ENCODE results near the gene CCDC180.
"Not testable (repeated sequence)": the region's sequence is repeated elsewhere in the genome, so short reads cannot be mapped to it uniquely, and the experiment has no call there.

The CCDC180 gene

DNA sequence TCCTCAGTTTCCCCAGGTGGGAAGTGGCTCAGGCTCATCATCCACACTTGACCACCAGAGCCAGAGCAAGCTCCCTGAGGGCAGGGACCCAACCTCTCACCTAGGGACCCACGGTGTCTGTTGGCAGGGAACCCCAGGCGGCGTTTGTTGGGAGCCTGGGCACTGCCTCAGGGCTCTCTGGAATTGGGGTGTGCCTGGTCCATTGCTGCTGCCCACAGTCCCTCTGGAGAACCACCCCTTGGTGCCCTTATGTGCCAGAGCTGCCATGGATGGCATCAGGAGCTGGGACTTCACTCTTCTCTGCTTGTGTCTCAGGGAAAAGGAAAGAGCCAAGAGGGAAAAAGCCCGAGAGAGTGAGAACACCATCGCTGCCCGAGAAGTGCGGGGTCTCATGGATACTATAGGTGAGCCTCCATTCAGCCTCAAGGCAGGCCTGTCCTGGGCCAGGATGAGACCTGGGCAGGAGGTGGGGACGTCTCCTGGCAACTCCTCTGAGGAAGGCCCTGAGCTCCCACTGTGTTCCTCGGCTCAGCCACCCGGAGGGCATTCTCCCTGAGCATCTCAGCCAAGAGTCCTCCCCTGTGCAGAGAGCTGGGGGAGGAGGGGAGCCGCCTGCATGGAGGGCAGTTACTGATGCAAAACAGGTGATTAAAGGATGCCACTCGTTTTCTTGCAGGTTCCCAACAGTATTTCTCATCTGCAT is 4.5 kb downstream of the CCDC180 start:
- no peak for DNase-seq (ENCODE audit: low read depth)

DNA sequence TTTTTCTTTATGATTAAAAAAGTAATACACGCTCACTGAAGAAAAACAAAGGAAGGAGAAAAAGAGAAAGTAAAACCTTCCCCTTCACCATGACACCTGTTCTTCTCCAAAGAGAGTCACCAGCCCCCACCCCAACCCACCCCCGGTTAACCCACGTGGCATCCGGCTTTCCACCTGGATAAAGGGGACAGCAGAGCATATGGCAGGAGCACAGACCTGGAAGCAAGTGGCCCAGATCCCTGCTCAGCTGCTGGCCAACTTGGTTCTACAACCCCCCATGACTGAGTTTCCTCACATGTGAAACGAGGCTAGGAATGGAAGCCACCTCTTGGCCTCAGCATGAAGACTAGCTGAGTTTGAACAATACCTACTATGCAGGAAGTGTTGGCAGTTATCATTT is 5.1 kb downstream of the CCDC180 start:
- no peak for DNase-seq (ENCODE audit: low read depth)

DNA sequence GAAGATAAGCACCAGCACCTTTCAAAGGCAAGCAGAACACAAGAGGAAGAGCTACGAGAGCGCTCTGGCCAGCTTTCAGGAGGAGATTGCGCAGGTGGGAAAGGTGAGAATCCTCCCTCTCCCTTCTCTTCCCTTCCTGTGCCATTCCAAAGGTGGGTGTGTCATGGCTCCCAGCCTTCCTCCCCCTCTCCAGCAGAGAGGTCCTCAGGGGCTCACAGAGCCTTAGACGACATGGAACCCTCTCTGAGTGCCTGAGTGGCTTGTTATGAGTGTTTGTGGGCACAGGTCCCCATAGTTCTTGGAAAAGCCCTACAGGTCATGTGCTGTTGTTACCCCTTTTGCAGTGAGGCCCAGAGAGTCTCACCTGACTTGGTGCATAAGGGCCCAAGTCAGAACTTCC is 5.8 kb downstream of the CCDC180 start:
- DNase-seq (ENCODE audit: low read depth): no peak

DNA sequence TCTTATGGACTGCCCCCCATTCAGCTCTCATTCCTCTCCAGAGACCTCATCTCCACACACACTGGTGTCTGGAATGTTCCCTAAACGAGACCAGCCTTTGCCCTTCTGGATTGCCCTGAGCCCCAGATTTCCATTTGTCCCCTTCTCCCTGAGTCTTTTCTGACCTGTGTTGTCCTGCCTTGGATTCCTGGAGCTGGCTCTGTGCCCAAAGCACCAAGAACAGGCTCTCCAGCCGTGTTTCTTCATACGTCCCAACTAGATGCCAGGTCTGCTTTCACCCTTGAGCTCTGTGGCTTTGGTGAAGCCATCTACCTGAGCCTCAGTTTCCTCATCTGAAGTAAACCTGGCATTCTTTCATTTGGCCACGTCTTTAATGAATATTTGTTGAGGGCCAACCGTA is 6.3 kb downstream of the CCDC180 start:
- no peak for DNase-seq (ENCODE audit: low read depth)

DNA sequence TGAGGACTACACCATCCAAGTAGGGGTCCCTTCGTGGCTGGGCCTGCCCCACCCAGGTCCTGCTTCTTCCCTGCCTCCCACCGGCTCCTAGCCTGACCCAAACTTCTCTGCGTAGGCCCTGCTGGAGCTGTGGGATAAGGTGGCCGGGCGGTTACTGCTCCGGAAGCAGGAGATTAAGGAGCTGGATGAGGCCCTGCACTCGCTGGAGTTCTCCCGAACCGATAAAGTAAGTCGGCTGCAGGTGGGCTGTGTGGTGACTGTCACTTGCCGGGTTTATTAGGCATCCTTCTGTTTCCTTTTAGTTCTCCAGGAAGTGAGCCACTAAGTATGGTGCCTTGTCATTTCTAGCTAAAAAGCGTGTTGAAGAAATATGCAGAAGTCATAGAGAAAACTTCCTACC is 7.0 kb downstream of the CCDC180 start:
- no peak for DNase-seq (ENCODE audit: low read depth)

DNA sequence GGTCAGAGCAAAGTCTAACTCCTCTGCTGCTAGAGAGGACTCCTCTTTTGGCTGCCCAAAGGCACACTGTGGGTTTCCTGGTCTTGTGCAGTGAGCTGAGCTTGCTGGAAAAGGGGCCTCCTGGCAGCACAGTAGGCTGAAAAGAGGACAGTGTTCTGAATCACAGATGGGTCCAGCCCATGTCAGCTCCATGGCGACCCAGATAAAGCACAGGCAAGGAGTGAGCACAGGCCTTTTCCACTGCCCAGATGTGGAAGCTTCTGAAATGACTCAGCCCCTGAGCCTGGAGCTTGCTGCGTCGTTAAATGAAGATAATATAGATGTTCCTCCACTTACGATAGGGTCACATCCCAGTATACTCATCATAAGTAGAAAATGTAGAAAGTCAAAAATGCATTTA is 8.1 kb downstream of the CCDC180 start:
- DNase-seq (ENCODE audit: low read depth): no peak

DNA sequence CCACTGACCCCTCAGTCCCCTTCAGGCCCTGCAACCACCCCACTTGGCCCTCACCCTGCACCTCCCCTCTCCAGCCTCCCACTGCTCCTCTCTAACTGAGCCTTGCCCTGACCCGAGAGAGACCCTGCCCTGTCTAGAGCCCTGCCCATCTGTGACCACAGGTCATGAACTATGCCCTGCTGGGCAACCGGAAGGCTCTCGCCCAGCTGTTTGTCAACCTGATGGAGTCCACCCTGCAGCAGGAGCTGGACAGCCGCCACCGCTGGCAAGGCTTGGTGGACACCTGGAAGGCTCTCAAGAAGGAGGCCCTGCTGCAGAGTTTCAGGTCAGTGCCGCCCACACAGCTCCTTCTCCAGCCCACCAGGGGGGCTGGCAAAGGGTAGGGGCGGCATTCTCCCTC is 9.4 kb downstream of the CCDC180 start:
- DNase-seq (ENCODE audit: low read depth): no peak

DNA sequence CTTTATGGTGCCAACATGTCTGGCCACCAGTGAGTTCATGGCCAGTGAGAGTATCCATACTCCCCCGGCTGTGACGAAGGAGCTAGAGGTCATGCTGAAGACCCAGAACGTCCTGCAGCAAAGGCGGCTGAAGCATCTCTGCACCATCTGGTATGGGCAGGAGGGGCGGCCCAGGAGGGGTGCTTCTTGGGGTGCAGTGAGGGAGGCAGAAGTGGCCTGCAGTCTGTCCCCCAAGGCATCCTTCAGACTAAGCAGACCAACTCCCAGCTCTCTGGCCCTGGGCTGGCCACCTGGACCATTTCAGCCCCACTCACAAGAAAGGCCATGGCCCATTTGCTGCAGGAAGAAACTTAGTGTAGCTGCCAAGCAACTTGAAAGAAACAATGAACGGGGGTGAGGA is 11.0 kb downstream of the CCDC180 start:
- DNase-seq (ENCODE audit: low read depth): no peak

DNA sequence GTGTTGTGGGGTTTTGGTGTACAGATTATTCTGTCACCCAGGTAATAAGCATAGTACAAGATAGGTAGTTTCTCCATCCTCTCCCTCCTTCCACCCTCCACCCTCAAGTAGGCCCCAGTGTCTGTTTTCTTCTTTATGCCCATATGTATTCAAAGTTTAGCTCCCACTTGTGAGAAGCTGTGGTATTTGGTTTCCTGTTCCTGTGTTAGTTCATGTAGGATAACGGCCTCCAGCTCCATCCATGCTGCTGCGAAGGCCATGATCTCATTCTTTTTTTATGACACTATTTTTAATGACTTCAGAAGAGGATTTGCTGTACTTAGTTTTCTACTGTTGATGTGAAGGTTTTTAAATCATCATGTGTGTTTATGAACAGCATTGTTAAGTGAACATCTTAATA is 11.9 kb downstream of the CCDC180 start:
- DNase-seq (ENCODE audit: low read depth): no peak

DNA sequence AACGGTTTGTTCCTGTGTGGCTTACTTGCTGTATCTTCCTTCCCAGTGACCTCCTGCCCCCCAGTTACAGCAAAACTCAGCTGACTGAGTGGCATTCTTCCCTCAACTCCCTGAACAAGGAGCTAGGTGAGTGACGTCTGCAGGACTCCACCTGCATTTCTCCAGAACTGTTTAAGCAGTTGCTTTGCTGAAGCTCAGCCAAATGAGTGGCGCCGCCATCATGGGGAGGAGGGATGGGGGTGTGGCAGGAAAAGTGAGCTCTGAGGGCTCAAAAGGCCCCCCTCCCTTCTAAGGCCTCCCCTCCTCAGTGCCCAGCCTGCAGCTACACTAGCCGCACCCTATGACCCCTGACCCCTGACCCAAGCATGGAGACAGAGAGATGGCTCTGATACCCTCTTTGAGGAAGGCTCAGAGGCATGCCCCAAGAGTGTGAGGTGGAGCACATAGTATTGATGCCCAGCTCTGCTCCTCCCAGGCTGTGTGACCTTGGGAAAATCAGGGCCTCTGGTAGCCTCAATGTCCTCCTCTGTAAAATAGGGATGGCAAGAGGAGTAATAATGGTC is 12.7 kb downstream of the CCDC180 start:
- no peak for DNase-seq (ENCODE audit: low read depth)

DNA sequence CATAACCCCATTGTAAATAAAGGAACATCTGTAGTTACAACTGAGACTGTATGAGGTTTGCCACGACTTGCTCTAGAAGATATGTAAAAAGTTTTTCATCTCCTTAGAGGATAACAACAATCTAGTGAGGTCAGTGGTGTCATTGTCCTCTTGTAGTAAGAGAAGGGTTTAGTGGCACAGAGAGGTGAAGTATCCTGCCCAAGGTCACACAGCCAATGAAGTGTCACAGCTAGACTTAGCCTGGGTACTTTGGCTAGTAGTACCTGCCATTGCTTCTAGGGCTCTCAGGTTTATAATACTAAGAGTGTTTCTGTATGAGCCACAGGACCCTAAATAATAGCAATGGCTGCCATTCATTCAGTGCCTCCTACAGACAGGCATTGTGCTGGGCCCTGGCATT is 13.8 kb downstream of the CCDC180 start:
- no peak for DNase-seq (ENCODE audit: low read depth)

DNA sequence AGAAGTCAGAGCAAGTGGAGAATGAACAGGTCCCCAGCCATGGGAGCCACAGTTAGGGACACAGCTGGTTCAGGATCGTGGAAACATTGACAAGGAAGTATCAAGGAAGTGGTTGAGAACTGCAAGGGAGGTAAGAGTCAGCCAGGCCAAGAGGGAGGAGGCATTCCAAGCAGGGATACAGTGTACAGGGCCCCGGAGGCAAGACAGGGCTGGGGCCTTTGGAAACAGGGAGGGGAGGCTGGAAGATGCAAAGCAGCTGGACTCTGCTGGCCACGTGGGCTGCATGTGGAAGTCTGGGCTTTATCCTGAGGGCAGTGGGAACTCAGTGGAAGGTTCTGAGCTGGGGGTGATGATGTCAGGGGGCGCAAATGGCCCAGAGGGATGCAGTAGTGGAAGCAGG is 14.2 kb downstream of the CCDC180 start:
- no peak for DNase-seq (ENCODE audit: low read depth)

DNA sequence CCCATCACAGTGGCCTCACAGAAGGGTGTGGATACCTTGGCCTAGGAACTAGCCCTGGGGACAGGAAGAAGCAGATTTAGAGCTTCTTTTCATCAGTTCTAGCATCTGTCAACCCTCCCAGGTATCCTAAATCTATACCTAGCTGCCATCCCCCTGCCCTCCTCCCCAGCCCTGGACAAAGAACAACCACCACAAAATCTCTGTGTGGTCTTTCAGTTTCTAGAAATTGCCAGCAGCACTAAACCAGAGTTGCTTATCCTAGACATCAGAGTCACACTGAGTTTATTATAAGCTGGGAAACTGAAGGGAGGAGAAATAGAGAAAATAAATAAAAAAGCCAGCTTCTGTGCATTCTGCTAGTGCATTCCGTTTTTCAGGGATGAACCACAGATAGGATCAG is 14.6 kb downstream of the CCDC180 start:
- no peak for DNase-seq (ENCODE audit: low read depth)

DNA sequence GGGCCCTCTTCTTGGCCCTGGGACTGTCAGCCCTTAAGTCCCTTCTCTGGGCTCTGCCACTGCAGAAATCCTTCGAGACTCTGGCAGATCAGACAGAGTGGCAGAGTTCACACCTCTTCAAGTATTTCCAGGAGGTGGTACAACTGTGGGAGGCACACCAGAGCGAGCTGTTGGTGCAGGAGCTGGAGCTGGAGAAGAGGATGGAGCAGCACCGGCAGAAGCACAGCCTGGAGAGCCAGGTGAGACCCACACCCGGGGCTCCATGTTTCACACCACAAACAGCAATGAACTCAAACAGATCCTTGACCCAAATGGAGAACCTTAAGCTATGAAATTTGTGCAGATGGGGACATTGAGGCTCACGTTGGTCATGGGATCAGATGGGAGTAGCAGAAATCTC is 17.5 kb downstream of the CCDC180 start:
- DNase-seq (ENCODE audit: low read depth): no peak

DNA sequence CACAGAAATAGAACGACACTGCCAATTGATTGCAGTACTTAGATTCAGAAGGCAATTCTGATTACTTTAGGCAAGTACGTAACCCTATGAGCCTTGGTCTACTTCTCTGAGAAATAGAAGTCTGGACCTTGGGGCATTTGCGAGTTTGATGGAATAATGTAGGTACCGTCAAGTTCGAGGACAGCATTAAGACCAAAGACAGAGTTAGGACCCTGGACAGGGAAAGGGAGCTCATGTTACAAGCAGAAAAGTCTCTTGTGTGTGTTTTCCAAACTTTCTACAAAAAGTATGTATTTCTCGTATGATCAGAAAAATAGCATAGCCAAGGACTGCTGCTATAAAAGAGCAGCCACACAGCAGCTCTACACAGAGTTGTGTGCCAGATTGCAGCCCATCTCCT is 20.1 kb downstream of the CCDC180 start:
- DNase-seq (ENCODE audit: low read depth): no peak

DNA sequence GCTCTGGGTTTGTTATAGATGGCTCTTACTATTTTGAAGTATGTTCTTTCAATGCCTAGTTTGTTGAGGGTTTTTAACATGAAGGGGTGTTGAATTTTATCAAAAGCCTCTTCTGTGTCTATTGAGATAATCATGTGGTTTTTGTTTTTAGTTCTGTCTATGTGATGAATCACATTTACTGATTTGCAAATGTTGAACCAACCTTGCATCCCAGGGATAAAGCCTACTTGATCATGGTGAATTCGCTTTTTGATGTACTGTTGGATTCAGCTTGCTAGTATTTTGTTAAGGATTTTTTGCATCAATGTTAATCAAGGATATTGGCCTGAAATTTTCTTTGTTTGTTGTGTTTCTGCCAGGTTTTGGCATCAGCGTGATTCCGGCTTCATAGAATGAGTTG is 25.5 kb downstream of the CCDC180 start:
- no peak for DNase-seq (ENCODE audit: low read depth)

DNA sequence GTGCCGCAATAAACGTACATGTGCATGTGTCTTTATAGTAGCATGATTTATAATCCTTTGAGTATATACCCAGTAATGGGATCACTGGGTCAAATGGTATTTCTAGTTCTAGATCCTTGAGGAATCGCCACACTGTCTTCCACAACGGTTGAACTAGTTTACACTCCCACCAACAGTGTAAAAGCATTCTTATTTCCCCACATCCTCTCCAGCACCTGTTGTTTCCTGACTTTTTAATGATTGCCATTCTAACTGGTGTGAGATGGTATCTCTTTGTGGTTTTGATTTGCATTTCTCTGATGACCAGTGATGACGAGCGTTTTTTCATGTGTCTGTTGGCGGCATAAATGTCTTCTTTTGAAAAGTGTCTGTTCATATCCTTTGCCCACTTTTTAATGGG is 28.2 kb downstream of the CCDC180 start:
- DNase-seq (ENCODE audit: low read depth): not testable (repeated sequence)

DNA sequence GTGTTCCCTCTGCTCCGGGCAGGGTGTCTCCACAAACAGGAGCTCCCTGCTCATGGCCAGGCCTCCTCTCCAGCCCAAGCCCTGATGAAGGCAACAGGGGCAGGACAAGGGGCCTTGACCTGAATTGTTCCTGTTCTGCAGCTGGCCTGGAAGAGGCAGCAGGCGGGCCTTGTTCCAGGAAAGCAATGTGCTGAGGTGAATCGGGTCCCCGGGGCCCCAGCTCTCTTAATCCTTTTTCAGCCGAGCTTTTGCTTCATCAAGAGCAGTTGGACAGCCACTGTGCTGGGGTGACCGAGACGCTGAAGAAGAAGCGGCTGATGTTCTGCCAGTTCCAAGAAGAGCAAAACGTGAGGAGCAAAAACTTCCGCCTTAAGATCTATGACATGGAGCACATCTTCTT is 41.4 kb downstream of the CCDC180 start:
- DNase-seq (ENCODE audit: low read depth): no peak

DNA sequence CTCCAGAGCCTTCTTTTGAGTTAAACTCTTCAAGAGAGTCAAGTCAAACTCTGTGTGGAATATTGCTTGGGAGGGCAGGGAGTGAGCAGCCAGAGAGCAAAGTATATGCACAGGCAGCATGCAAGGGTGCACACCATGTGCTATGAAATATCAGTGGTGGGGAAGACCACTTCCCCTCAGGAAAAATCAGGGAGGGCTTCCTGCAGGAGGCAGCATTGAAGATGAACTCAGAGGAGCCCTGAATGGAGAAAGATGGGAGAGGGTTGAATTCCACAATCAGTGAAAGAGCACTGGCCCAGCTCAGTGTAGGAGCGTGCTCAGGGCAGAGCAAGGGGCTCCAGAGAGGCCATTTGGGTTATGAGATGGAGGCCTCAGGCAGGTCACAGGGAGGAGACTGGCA is 41.9 kb downstream of the CCDC180 start:
- no peak for DNase-seq (ENCODE audit: low read depth)

DNA sequence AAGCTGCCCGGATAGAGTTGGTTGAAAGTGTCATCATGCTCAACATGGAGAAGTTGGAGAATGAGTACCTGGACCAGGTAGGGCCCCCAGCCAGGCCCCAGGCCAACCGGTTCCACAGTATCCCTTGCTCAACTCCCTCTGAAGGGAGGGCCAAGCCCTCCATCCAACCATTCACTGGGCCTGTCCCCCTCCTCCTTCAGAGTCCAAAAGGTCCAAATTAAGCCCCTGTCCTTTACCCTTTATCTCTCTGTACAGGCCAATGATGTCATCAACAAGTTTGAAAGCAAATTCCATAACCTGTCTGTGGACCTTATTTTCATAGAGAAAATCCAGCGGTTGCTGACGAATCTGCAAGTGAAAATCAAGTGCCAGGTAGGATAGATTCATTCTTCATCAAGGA is 47.2 kb downstream of the CCDC180 start:
- DNase-seq (ENCODE audit: low read depth): no peak

DNA sequence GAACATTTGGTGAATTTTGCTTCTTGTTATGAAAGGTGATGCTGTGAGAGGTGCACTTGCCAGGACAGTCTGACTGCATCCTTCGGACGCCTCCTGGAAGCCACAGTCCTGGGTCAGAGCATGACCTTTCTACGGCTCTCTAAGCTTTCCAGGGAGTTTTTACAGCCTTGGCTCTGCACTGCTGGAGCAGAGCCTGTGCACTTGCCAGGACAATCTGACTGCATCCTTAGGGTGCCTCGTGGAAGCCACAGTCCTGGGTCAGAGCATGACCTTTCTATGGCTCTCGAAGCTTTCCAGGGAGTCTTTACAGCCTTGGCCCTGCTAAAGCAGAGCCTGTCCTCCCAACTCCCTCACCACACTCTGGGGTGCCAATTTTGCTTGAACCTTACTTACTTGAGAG is 49.6 kb downstream of the CCDC180 start:
- DNase-seq (ENCODE audit: low read depth): no peak

Measured in stimulated activated CD8-positive, alpha-beta memory T cell treated with anti-CD3 and anti-CD28 coated beads, Interleukin-4, amount 100 ng/mL, for 24 hours (primary cell).